Gastrocnemius medialis (tissue), 4 donors: ENCODE results near the gene UNC119. TPM values are rescaled to one million over a fixed set of nuclear protein-coding genes. Genes with fewer than 3 reads are reported as not detected.
"Not testable (repeated sequence)": the region's sequence is repeated elsewhere in the genome, so short reads cannot be mapped to it uniquely, and the experiment has no call there.

Experiments
- ATAC-seq, 2 donors: fragments of 150-250 bp; one replicate each; pipeline ENCODE4 v1.9.1; 2016
- DNase-seq, 2 donors: peaks; one replicate each; pipeline ENCODE4 v3.0.0-alpha.2; 2019
- H3K27ac ChIP-seq, 4 donors: fragments of 200-600 bp; sonication (generic); 1 replicate in 1 of 4; 2 replicates in 3 of 4; pipeline ENCODE4 v1.5.1; 2016 to 2018; ENCODE audit warnings: mild to moderate bottlenecking in 2 of 4, moderate library complexity in 1 of 4
- H3K27me3 ChIP-seq, 3 donors: fragments of 200-600 bp; sonication (generic) in 2 of 3; 1 replicate in 1 of 3; 2 replicates in 2 of 3; pipeline versions ENCODE4 v1.5.1 to v1.6.0; 2016 to 2019; ENCODE audit warnings: mild to moderate bottlenecking in 1 of 3, moderate library complexity in 1 of 3
- H3K36me3 ChIP-seq, 2 donors: fragments of 200-600 bp; sonication (generic) in 1 of 2; one replicate each; pipeline ENCODE4 v1.5.1; 2017 to 2018
- H3K4me1 ChIP-seq, 2 donors: fragments of 200-600 bp; sonication (generic) in 1 of 2; one replicate each; pipeline ENCODE4 v1.5.1; 2016 to 2017; ENCODE audit warnings: mild to moderate bottlenecking in 2 of 2
- H3K4me3 ChIP-seq, 4 donors: fragments of 200-600 bp; sonication (generic) in 3 of 4; 1 replicate in 1 of 4; 2 replicates in 3 of 4; pipeline ENCODE4 v1.5.1; 2016 to 2019; ENCODE audit warnings: mild to moderate bottlenecking in 2 of 4
- H3K9me3 ChIP-seq, 3 donors: fragments of 200-600 bp; sonication (generic) in 2 of 3; 1 replicate in 1 of 3; 2 replicates in 2 of 3; pipeline ENCODE4 v1.5.1; 2016 to 2019
- POLR2A ChIP-seq, 2 donors: fragments of 450-650 bp; IDR thresholded peaks; one replicate each; pipeline ENCODE4 v1.6.1; 2017; ENCODE audit warnings: antibody characterized with exemption in 2 of 2, mild to moderate bottlenecking in 2 of 2, moderate library complexity in 2 of 2
- in situ Hi-C, 4 donors: fragments of 200-750 bp; cut with MboI; loops; one replicate each; pipeline versions ENCODE4 v1.15.0 to v1.8.0; 2017; ENCODE audit warnings: low sequenced_read_pairs in 4 of 4
- intact Hi-C: fragments of 100-400 bp; cut with DNase I; formaldehyde crosslinking; loops from one replicate; pipeline ENCODE4 v1.15.1; 2023; ENCODE audit warnings: low total_unique reads
- total RNA-seq, 4 donors: library from RNA; depleted of rRNA; stranded (reverse); fragments of >200 nt; gene quantifications; one replicate each; pipeline versions ENCODE4 v1.1.0 to v1.2.3, GENCODE V29; 2016
- TF ChIP-seq, protein P1 (sequence below), 5 experiments: fragments of 450-650 bp in 3 of 5; fragments of 200-600 bp in 2 of 5; sonication (generic) in 2 of 5; IDR thresholded peaks in 4 of 5; conservative IDR thresholded peaks in 1 of 5; 1 replicate in 4 of 5; 2 replicates in 1 of 5; pipeline ENCODE4 v1.5.1; 2016 to 2019; ENCODE audit warnings: antibody characterized with exemption in 5 of 5, mild to moderate bottlenecking in 3 of 5, moderate library complexity in 3 of 5

Gene UNC119
- total RNA-seq, 4 donors from 2014 or later, result 3.1 to 10.2 (median 6.3) TPM

GRCh38 chr17:28577466-28577824 is 25.0 kb upstream of the UNC119 start:
- intact Hi-C loops (loop anchor here (2.0 kb wide), 1 partner anchor 25 kb away; the partner anchor contains the start of gene UNC119), in situ Hi-C loops (no loop called here)
- no peak overlapping the region for H3K27ac ChIP-seq
- no peak overlapping the region for H3K4me3 ChIP-seq
- no peaks in the 10 kb centered on the region for H3K27me3 ChIP-seq
- no peak for DNase-seq
- no peaks in the 10 kb centered on the region for H3K9me3 ChIP-seq
- no peaks in the 10 kb centered on the region for H3K36me3 ChIP-seq
- no peak for TF ChIP-seq POLR2A (IDR thresholded peaks at IDR 0.05)
- TF ChIP-seq, protein P1, sequence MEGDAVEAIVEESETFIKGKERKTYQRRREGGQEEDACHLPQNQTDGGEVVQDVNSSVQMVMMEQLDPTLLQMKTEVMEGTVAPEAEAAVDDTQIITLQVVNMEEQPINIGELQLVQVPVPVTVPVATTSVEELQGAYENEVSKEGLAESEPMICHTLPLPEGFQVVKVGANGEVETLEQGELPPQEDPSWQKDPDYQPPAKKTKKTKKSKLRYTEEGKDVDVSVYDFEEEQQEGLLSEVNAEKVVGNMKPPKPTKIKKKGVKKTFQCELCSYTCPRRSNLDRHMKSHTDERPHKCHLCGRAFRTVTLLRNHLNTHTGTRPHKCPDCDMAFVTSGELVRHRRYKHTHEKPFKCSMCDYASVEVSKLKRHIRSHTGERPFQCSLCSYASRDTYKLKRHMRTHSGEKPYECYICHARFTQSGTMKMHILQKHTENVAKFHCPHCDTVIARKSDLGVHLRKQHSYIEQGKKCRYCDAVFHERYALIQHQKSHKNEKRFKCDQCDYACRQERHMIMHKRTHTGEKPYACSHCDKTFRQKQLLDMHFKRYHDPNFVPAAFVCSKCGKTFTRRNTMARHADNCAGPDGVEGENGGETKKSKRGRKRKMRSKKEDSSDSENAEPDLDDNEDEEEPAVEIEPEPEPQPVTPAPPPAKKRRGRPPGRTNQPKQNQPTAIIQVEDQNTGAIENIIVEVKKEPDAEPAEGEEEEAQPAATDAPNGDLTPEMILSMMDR (IDR thresholded peaks at IDR 0.05 in 4 of 5, conservative IDR thresholded peaks at IDR 0.05 in 1 of 5), result no peak
- H3K4me1 ChIP-seq, result peaks cover under 1 to 9% of the 10 kb centered on the region in 2 donors
- no peak for ATAC-seq

GRCh38 chr17:28576758-28577465 is 24.5 kb upstream of the UNC119 start, which contains the start of gene ALDOC:
Gene ALDOC (minus strand): TSS chr17:28576895. CDS start chr17:28575532, 1,363 bp downstream.
- Histone ChIP-seq H3K27ac (peak within 1 kb of the TSS in 1 of 4 donors; percentile 9), H3K27me3 (no peaks in the 10 kb centered on the region), H3K4me3 (peak within 1 kb of the TSS; percentile 32 to 45 (median 35)), H3K36me3 (no peaks in the 10 kb centered on the region), H3K9me3 (no peaks in the 10 kb centered on the region), H3K4me1 (peaks cover 6 to 15% of the 10 kb centered on the region in 2 donors)
- peak; percentile 87 to 95 for DNase-seq
- peak; percentile 85 to 92 for ATAC-seq
- intact Hi-C loops, result loop anchor here (2.0 kb wide), 1 partner anchor 24 kb away; the partner anchor contains the start of gene UNC119
- TF ChIP-seq, protein P1 (IDR thresholded peaks at IDR 0.05 in 4 of 5, conservative IDR thresholded peaks at IDR 0.05 in 1 of 5), result no peak
- TF ChIP-seq POLR2A (IDR thresholded peaks at IDR 0.05), result peak; percentile 67 to 82
- in situ Hi-C loops, result no loop called here

GRCh38 chr17:28576016-28576415 is 23.6 kb upstream of the UNC119 start:
- H3K9me3 ChIP-seq, H3K4me3 ChIP-seq, DNase-seq, in situ Hi-C loops, H3K36me3 ChIP-seq, H3K27me3 ChIP-seq, ATAC-seq, H3K27ac ChIP-seq: not testable (repeated sequence)
- H3K4me1 ChIP-seq, result peaks cover 9 to 16% of the 10 kb centered on the region in 2 donors
- intact Hi-C loops, result loop anchor here (2.0 kb wide), 1 partner anchor 23 kb away; the partner anchor contains the start of gene UNC119

DNA sequence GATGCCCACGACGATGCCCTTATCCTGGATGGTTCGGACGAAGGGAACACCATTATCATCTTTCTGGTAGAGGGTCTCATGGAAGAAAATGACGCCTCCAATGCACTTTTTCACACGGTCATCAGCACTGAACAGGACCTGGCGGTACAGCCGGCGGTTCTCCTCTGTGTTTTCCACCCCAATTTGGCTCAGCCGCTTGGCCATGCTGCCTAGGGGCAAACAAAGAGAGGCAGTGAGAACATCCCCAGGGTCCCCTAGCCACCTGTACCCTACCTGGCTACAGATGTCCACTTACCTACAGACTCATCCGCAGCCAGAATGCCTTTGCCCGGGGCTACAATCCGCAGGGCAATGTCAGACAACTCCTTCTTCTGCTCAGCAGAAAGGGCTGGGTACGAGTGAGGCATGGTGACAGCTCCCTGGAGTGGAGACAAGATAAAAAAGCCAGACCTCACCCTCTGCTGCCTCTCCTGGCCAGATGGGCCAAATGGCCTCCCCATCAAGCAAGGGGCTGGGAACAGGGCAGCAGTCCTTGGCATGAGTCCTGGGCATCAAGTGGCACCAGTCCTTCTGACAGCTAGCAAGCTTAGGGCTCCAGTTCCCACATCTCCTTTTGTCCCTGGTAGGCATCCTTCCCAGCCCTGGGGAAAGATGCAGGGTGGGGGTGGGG is 22.8 kb upstream of the UNC119 start:
- H3K4me1 ChIP-seq, result peaks cover 13 to 20% of the 10 kb centered on the region in 2 donors
- in situ Hi-C loops, result no loop called here
- H3K4me3 ChIP-seq, result no peak overlapping the region
- intact Hi-C loops, result no loop called here
- no peaks in the 10 kb centered on the region for H3K9me3 ChIP-seq
- ATAC-seq, result no peak
- DNase-seq, result no peak
- H3K27me3 ChIP-seq, result no peaks in the 10 kb centered on the region
- TF ChIP-seq POLR2A (IDR thresholded peaks at IDR 0.05), result no peak
- TF ChIP-seq, protein P1 (IDR thresholded peaks at IDR 0.05 in 4 of 5, conservative IDR thresholded peaks at IDR 0.05 in 1 of 5), result no peak
- H3K27ac ChIP-seq, result no peak overlapping the region
- H3K36me3 ChIP-seq, result no peaks in the 10 kb centered on the region

- ATAC-seq, result no peak
- in situ Hi-C loops, result loop anchor here in 1 of 4 donors (25.0 kb wide), 1 partner anchor 88 kb away; the partner anchor contains the start of genes SDF2 and SUPT6H
Observed at GRCh38 chr17:28574526-28574925, 22.1 kb upstream of the UNC119 start.

More at GRCh38 chr17:28574526-28574925, 22.1 kb upstream of the UNC119 start:
- intact Hi-C loops, result no loop called here
- no peak overlapping the region for H3K4me3 ChIP-seq
- H3K9me3 ChIP-seq, result no peaks in the 10 kb centered on the region
- no peak for TF ChIP-seq POLR2A (IDR thresholded peaks at IDR 0.05)
- TF ChIP-seq, protein P1 (IDR thresholded peaks at IDR 0.05 in 4 of 5, conservative IDR thresholded peaks at IDR 0.05 in 1 of 5), result no peak
- no peak for DNase-seq
- no peaks in the 10 kb centered on the region for H3K27me3 ChIP-seq
- peaks cover 19 to 25% of the 10 kb centered on the region in 2 donors for H3K4me1 ChIP-seq
- H3K36me3 ChIP-seq, result no peaks in the 10 kb centered on the region
- H3K27ac ChIP-seq, result no peak overlapping the region
